Naive B cell (primary cell): ENCODE results near the gene PSIP1. TPM values are rescaled to one million over a fixed set of nuclear protein-coding genes. Genes with fewer than 3 reads are reported as not detected.

Experiments
- ATAC-seq, 2 donors: fragments of 150-1000 bp; cut with Tn5 transposase; 2 replicates each; pipeline ENCODE4 v1.10.0; 2021; ENCODE audit warnings: low read depth in 2 of 2, mild to moderate bottlenecking in 2 of 2, moderate library complexity in 2 of 2
- DNase-seq: peaks from one replicate; pipeline ENCODE4 v3.0.0; 2022
- H3K27ac Mint-ChIP-seq, 6 donors: one replicate each; pipeline ENCODE4 v1.8.0; 2020 to 2022; ENCODE audit warnings: mild to moderate bottlenecking in 6 of 6, mixed read lengths in 6 of 6, moderate library complexity in 5 of 6, inconsistent platforms in 2 of 6
- H3K27me3 Mint-ChIP-seq, 3 donors: one replicate each; pipeline ENCODE4 v1.8.0; 2021 to 2022; ENCODE audit warnings: mixed read lengths in 3 of 3, mild to moderate bottlenecking in 1 of 3
- H3K36me3 Mint-ChIP-seq, 2 donors: one replicate each; pipeline ENCODE4 v1.8.0; 2020 to 2022; ENCODE audit warnings: mixed read lengths in 2 of 2, inconsistent platforms in 1 of 2, mild to moderate bottlenecking in 1 of 2
- H3K4me1 Mint-ChIP-seq, 3 donors: one replicate each; pipeline ENCODE4 v1.8.0; 2020 to 2022; ENCODE audit warnings: mixed read lengths in 3 of 3, inconsistent platforms in 1 of 3, mild to moderate bottlenecking in 1 of 3, moderate library complexity in 1 of 3
- H3K4me3 Mint-ChIP-seq, 8 donors: one replicate each; pipeline ENCODE4 v1.8.0; 2020 to 2022; ENCODE audit warnings: mild to moderate bottlenecking in 8 of 8, mixed read lengths in 8 of 8, moderate library complexity in 8 of 8, inconsistent platforms in 2 of 8
- H3K9me3 Mint-ChIP-seq, 7 donors: one replicate each; pipeline ENCODE4 v1.8.0; 2020 to 2022; ENCODE audit warnings: mixed read lengths in 7 of 7, mild to moderate bottlenecking in 5 of 7, inconsistent platforms in 2 of 7, moderate library complexity in 1 of 7
- polyA plus RNA-seq, 6 donors: library from polyadenylated mRNA; unstranded; fragments of 300-500 nt; fragmentation: Illumina TruSeq; gene quantifications; one replicate each; pipeline ENCODE4 v1.2.3, GENCODE V29; 2021; ENCODE audit warnings: low read depth in 6 of 6

PSIP1 gene
- polyA plus RNA-seq, 6 donors from 2014 or later = 38.8 to 116 (median 84.6) TPM

GRCh38 chr9:15421532-15421931 lies 89.2 kb downstream of the PSIP1 start:
- DNase-seq (no peak), ATAC-seq (no peak)
- peaks cover 0 to 7% (median 5%) of the 10 kb centered on the region in 3 donors for H3K27me3 Mint-ChIP-seq
- peaks cover 0 to 2% (median 0%) of the 10 kb centered on the region in 7 donors for H3K9me3 Mint-ChIP-seq
- no peaks in the 10 kb centered on the region for H3K36me3 Mint-ChIP-seq
- H3K27ac Mint-ChIP-seq = peak overlapping the region in 3 of 6 donors; percentile 44 to 92 (median 89)
- peaks cover 26 to 32% (median 28%) of the 10 kb centered on the region in 3 donors for H3K4me1 Mint-ChIP-seq
- peak overlapping the region in 6 of 8 donors; percentile 6 to 94 (median 90) for H3K4me3 Mint-ChIP-seq

- DNase-seq (no peak), ATAC-seq (no peak)
- Mint-ChIP-seq H3K4me1 (peaks cover 21 to 25% (median 21%) of the 10 kb centered on the region in 3 donors), H3K36me3 (no peaks in the 10 kb centered on the region), H3K27me3 (peaks cover 0 to 8% (median 5%) of the 10 kb centered on the region in 3 donors), H3K4me3 (peak overlapping the region in 3 of 8 donors; percentile 59 to 94 (median 67)), H3K9me3 (peaks cover 0 to 2% (median 0%) of the 10 kb centered on the region in 7 donors), H3K27ac (peak overlapping the region in 1 of 6 donors; percentile 24)
These were observed 90.0 kb downstream of the PSIP1 start for GRCh38 chr9:15420796-15421195.

- no peak for ATAC-seq
- peaks cover 4 to 7% (median 6%) of the 10 kb centered on the region in 3 donors for H3K4me1 Mint-ChIP-seq
- no peaks in the 10 kb centered on the region for H3K36me3 Mint-ChIP-seq
- H3K9me3 Mint-ChIP-seq = peaks cover 0 to 2% (median 0%) of the 10 kb centered on the region in 7 donors
- no peak overlapping the region for H3K27ac Mint-ChIP-seq
- DNase-seq = no peak
- H3K27me3 Mint-ChIP-seq = peaks cover under 1 to 9% (median 5%) of the 10 kb centered on the region in 3 donors
- no peak overlapping the region for H3K4me3 Mint-ChIP-seq
These were observed 93.1 kb downstream of the PSIP1 start for GRCh38 chr9:15417626-15418025.

- no peak overlapping the region for H3K4me3 Mint-ChIP-seq
- ATAC-seq (peak in 1 of 2 donors; percentile 40), DNase-seq (peak; percentile 16)
- H3K36me3 Mint-ChIP-seq = no peaks in the 10 kb centered on the region
- peaks cover 0 to under 1% (median under 1%) of the 10 kb centered on the region in 3 donors for H3K4me1 Mint-ChIP-seq
- peaks cover 0 to 2% (median 0%) of the 10 kb centered on the region in 7 donors for H3K9me3 Mint-ChIP-seq
- no peak overlapping the region for H3K27ac Mint-ChIP-seq
- H3K27me3 Mint-ChIP-seq = peaks cover 5 to 16% (median 8%) of the 10 kb centered on the region in 3 donors
These were observed 93.9 kb downstream of the PSIP1 start for GRCh38 chr9:15416880-15417279.

Other genes starting within 250 kb of the PSIP1 start
- 1 to 10 TPM in 5 of 6 donors, under 1 TPM in 1; 0.19 to 6.7 (median 3.2) TPM for gene TTC39B, start 203.8 kb downstream of the PSIP1 start, polyA plus RNA-seq
- gene SNAPC3, start 88.1 kb downstream of the PSIP1 start, polyA plus RNA-seq = 10 to 100 TPM; 16.0 to 25.3 (median 22.0) TPM
- gene CCDC171, start 42.1 kb upstream of the PSIP1 start, polyA plus RNA-seq = under 1 TPM in 5 of 6 donors, not detected in 1; 0.17 to 0.62 (median 0.38) TPM